Omental fat pad (tissue), 4 donors: ENCODE measurements around the gene TOX3. TPM values are rescaled to one million over a fixed set of nuclear protein-coding genes. Genes with fewer than 3 reads are reported as not detected.

Source experiments
- ATAC-seq: fragments of 150-250 bp; one replicate; pipeline ENCODE4 v1.9.1; 2016; ENCODE audit warnings: mild to moderate bottlenecking, moderate library complexity; ENCODE audit not compliant: low FRiP score
- DNase-seq: peaks from one replicate; pipeline ENCODE4 v3.0.0-alpha.2; 2019; ENCODE audit warnings: low spot score
- total RNA-seq, 4 donors: library from RNA; depleted of rRNA; stranded (reverse); fragments of >200 nt; gene quantifications; one replicate each; pipeline ENCODE4 v1.1.0, GENCODE V29; 2016
- TF ChIP-seq, protein P1 (sequence below), 3 donors: fragments of 450-650 bp; IDR thresholded peaks; one replicate each; pipeline ENCODE4 v1.5.1; 2016 to 2017; ENCODE audit warnings: antibody characterized with exemption in 3 of 3, mild to moderate bottlenecking in 3 of 3, moderate library complexity in 2 of 3

The TOX3 gene
- total RNA-seq, 4 donors from 2014 or later: 1.0 TPM; not detected in 3

DNA sequence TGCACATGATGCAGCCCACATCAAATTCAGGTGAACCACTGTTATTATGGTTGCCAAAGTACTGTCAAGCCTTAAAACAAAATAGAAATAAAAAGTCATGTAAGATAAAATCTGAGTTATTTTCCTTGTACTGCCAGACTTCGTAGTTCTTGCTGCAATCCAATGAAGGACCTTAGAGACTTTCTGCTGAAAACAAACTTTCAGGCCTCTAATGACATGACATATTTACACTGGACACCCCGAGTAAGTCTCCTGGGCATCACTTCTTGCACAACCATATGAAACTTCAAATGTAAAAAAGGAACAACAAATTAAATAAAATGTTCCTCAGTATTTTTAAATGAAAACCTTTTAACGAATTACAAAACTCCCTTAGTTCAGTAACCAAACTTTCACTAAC is 66.7 kb downstream of the TOX3 start:
- TF ChIP-seq, protein P1, sequence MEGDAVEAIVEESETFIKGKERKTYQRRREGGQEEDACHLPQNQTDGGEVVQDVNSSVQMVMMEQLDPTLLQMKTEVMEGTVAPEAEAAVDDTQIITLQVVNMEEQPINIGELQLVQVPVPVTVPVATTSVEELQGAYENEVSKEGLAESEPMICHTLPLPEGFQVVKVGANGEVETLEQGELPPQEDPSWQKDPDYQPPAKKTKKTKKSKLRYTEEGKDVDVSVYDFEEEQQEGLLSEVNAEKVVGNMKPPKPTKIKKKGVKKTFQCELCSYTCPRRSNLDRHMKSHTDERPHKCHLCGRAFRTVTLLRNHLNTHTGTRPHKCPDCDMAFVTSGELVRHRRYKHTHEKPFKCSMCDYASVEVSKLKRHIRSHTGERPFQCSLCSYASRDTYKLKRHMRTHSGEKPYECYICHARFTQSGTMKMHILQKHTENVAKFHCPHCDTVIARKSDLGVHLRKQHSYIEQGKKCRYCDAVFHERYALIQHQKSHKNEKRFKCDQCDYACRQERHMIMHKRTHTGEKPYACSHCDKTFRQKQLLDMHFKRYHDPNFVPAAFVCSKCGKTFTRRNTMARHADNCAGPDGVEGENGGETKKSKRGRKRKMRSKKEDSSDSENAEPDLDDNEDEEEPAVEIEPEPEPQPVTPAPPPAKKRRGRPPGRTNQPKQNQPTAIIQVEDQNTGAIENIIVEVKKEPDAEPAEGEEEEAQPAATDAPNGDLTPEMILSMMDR (IDR thresholded peaks at IDR 0.05): no peak
- DNase-seq (no peak), ATAC-seq (no peak)

DNA sequence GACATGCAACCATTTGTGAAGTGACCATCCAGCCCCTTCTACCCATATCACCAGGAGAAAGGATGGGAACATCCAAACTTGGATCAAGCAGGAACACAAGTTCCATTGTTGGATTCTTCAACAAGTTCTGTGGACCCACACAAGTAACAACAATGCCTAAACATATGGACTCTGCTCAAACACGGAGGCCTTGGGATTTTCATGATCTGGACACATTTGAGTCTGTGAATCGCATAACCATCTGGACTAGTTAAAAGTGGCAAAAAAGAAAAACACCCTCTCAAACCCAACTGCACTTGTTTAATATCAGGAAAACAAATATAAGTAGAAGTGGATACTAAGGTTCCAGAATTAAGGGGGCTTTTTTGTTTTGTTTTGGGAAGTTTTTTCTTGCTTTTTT is 70.8 kb downstream of the TOX3 start:
- DNase-seq (no peak), ATAC-seq (no peak)
- TF ChIP-seq, protein P1 (IDR thresholded peaks at IDR 0.05): no peak

DNA sequence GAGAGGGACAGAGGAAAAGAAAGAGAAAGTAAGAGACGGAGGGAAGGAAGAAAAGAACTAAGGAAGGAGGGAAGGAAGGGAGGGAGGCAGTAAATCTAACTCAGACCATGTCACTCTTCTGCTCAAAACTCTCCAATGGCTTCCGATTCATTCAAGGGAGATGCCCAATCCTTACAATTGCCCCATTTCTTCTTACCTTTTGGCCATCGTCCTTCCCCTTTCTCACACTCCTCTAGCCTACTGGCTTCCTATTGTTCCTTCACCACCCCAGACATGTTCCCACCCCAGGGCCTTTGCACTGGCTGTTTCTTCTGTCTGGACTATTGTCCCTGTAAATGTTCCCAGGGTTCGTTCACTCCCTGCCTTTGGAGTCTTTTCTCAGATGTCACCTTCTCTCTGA is 72.3 kb downstream of the TOX3 start:
- ATAC-seq: no peak

DNA sequence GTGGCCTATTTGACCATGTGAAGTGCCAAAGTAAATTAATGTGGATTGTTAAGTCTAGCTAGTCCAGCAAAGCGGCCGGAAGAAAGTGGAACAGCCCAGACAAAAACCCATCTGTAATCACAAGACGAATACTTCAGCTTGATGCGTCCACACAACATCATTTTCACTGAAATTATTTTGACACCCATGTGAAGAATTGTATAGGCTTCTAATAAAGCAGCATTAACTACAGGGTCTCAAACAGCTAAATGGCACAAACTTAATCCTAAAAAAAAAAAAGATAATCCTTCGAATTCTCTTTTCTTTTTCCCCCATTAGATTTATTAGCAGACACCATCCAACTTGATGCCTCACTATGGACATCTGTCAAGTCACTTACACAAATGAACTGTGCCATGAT is 73.8 kb downstream of the TOX3 start:
- no peak for ATAC-seq
- TF ChIP-seq, protein P1 (IDR thresholded peaks at IDR 0.05): no peak
- no peak for DNase-seq

More for the DNA sequence above, 72.3 kb downstream of the TOX3 start:
- TF ChIP-seq, protein P1 (IDR thresholded peaks at IDR 0.05): no peak
- no peak for DNase-seq

DNA sequence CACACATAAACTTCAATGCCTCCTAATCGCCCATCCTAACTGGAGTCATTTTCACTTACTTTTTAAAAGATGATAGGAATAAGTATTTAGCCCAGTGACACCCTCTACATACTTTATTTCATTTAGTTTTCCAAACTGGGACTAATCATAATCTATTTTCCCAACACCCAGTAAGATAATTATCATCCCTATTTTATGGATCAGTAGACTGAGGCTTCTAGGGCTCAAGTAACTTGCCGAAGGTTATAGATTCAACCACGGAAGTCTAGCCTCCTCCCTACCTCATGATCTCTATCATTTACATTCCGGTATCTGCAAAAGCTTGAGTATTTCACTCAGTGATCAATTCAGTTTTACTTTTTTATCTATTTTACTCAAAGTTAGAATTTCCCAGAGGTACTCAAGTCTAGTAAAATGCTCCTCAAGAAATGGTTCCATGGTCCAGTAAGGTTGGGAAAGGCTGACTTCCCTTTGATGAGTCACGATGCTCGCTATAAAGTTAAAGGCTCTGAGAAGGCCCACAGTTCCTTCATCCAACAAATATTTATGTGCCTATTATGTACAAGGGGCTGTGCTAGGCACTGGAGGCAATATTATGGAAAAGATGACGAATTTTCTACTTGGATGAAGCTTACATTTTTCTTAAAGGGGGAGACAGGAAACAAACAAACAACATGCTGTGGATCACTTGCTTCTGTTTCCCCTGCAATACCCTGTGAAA is 75.1 kb downstream of the TOX3 start:
- DNase-seq: no peak
- TF ChIP-seq, protein P1 (IDR thresholded peaks at IDR 0.05): no peak
- no peak for ATAC-seq

DNA sequence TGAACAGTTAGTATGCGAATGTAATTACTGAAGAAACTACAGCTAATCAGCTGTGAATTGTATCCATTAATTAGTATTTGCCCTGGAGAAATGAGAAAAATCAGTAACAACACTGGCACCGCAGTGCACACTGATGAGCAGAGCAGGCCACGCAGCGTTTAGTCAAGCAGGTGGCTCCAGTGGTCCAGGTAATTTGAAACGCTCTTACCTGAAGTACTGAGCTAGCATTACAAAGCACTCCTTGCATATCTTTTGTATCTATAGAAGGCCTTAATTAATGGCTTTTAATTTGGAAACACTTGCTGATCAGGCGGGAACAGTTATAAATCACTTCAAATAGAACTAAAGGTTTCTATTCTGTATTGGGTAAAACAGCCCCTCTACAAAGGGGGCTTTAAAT is 76.4 kb downstream of the TOX3 start:
- DNase-seq (no peak), ATAC-seq (no peak)
- TF ChIP-seq, protein P1 (IDR thresholded peaks at IDR 0.05): no peak

DNA sequence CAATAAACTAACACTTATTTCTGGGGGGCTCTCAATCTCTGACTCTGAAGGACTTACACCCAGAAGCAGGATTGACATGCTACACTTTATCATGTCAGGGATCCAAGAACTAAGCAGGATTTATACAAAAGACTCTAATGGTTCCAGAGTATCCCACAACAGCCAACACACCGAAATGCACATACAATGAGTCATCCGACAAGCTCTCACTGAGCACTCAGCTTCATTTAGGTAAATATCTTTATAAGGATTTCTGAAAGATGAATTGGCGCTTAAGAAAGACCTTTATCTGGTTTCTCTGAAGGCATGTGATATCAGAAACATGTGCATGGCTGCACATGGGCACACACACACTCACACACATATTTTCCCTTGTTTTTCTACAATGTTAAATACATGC is 77.2 kb downstream of the TOX3 start:
- no peak for ATAC-seq
- no peak for DNase-seq
- TF ChIP-seq, protein P1 (IDR thresholded peaks at IDR 0.05): no peak
